ENCODE data around the gene TSKU. TPM values are rescaled to one million over a fixed set of nuclear protein-coding genes. Genes with fewer than 3 reads are reported as not detected.

The TSKU gene
- total RNA-seq, 2 donors from 2014 or later = 18.7 to 46.6 TPM

GRCh38 chr11:76736773-76737495 lies 46.2 kb upstream of the TSKU start:
- no peak for TF ChIP-seq CTCF (IDR thresholded peaks at IDR 0.05)
- Histone ChIP-seq H3K27me3 (no peaks in the 10 kb centered on the region), H3K36me3 (no peaks in the 10 kb centered on the region), H3K4me1 (no peaks in the 10 kb centered on the region), H3K4me3 (no peak overlapping the region), H3K27ac (no peak overlapping the region), H3K9me3 (no peaks in the 10 kb centered on the region)
- no peak for DNase-seq (ENCODE audit: low spot score)

- Histone ChIP-seq H3K27me3 (no peaks in the 10 kb centered on the region), H3K36me3 (no peaks in the 10 kb centered on the region), H3K9me3 (no peaks in the 10 kb centered on the region), H3K4me1 (no peaks in the 10 kb centered on the region), H3K4me3 (no peak overlapping the region), H3K27ac (no peak overlapping the region)
- no peak for TF ChIP-seq CTCF (IDR thresholded peaks at IDR 0.05)
- no peak for DNase-seq (ENCODE audit: low spot score)
Measured at GRCh38 chr11:76738618-76739240, 44.4 kb upstream of the TSKU start.

GRCh38 chr11:76739798-76740197 lies 43.4 kb upstream of the TSKU start:
- H3K27ac ChIP-seq = no peak overlapping the region
- H3K27me3 ChIP-seq = no peaks in the 10 kb centered on the region
- no peak for TF ChIP-seq CTCF (IDR thresholded peaks at IDR 0.05)
- no peak overlapping the region for H3K4me3 ChIP-seq
- DNase-seq (ENCODE audit: low spot score) = no peak
- no peaks in the 10 kb centered on the region for H3K36me3 ChIP-seq
- H3K9me3 ChIP-seq = no peaks in the 10 kb centered on the region
- no peaks in the 10 kb centered on the region for H3K4me1 ChIP-seq

- H3K4me1 ChIP-seq = no peaks in the 10 kb centered on the region
- DNase-seq (ENCODE audit: low spot score) = no peak
- H3K27ac ChIP-seq = no peak overlapping the region
- no peaks in the 10 kb centered on the region for H3K9me3 ChIP-seq
- no peaks in the 10 kb centered on the region for H3K36me3 ChIP-seq
- H3K27me3 ChIP-seq = no peaks in the 10 kb centered on the region
- TF ChIP-seq CTCF (IDR thresholded peaks at IDR 0.05) = no peak
- H3K4me3 ChIP-seq = no peak overlapping the region
Measured at GRCh38 chr11:76740772-76741171, 42.4 kb upstream of the TSKU start.

GRCh38 chr11:76742902-76743301 lies 40.3 kb upstream of the TSKU start:
- no peaks in the 10 kb centered on the region for H3K4me1 ChIP-seq
- H3K4me3 ChIP-seq = no peak overlapping the region
- TF ChIP-seq CTCF (IDR thresholded peaks at IDR 0.05) = no peak
- H3K36me3 ChIP-seq = no peaks in the 10 kb centered on the region
- H3K9me3 ChIP-seq = no peaks in the 10 kb centered on the region
- DNase-seq (ENCODE audit: low spot score) = no peak
- H3K27ac ChIP-seq = no peak overlapping the region
- H3K27me3 ChIP-seq = no peaks in the 10 kb centered on the region

Measured in right atrium auricular region (tissue), 2 donors.